ENCODE results near the gene RHBDL1. TPM values are rescaled to one million over a fixed set of nuclear protein-coding genes. Genes with fewer than 3 reads are reported as not detected.

Gene RHBDL1
- total and polyA plus RNA-seq, 2 donors (not counting 3 experiments of a cell fraction or from before 2014, with no cell fraction given), result 1.1 to 1.8 TPM

DNA sequence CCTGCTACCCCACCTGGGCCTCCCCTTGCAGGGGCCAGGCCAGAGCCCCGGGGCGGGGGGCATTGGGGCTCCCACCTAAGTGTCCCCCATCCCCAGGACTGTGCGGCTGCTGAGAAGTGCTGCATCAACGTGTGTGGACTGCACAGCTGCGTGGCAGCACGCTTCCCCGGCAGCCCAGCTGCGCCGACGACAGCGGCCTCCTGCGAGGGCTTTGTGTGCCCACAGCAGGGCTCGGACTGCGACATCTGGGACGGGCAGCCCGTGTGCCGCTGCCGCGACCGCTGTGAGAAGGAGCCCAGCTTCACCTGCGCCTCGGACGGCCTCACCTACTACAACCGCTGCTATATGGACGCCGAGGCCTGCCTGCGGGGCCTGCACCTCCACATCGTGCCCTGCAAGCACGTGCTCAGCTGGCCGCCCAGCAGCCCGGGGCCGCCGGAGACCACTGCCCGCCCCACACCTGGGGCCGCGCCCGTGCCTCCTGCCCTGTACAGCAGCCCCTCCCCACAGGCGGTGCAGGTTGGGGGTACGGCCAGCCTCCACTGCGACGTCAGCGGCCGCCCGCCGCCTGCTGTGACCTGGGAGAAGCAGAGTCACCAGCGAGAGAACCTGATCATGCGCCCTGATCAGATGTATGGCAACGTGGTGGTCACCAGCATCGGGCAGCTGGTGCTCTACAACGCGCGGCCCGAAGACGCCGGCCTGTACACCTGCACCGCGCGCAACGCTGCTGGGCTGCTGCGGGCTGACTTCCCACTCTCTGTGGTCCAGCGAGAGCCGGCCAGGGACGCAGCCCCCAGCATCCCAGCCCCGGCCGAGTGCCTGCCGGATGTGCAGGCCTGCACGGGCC, 42.8 kb upstream of the RHBDL1 start:
- no peak for TF ChIP-seq GATA2 (IDR thresholded peaks at IDR 0.05; ENCODE audit: insufficient read depth, insufficient read length, low read depth, low read length)
- no peak for TF ChIP-seq EZH2 (IDR thresholded peaks at IDR 0.05; ENCODE audit: borderline replicate concordance, low read depth, low read length, severe bottlenecking)
- no peak for TF ChIP-seq MYC (IDR thresholded peaks at IDR 0.05; ENCODE audit: low read depth, low read length)
- no peak for TF ChIP-seq FOS (IDR thresholded peaks at IDR 0.05; ENCODE audit: borderline replicate concordance, insufficient read depth, low read length)
- TF ChIP-seq POLR2A (IDR thresholded peaks at IDR 0.05; ENCODE audit: low read depth, low read length), result no peak
- TF ChIP-seq POLR2AphosphoS5 (IDR thresholded peaks at IDR 0.05; ENCODE audit: insufficient read depth, low read depth, low read length), result no peak
- TF ChIP-seq, protein P1, sequence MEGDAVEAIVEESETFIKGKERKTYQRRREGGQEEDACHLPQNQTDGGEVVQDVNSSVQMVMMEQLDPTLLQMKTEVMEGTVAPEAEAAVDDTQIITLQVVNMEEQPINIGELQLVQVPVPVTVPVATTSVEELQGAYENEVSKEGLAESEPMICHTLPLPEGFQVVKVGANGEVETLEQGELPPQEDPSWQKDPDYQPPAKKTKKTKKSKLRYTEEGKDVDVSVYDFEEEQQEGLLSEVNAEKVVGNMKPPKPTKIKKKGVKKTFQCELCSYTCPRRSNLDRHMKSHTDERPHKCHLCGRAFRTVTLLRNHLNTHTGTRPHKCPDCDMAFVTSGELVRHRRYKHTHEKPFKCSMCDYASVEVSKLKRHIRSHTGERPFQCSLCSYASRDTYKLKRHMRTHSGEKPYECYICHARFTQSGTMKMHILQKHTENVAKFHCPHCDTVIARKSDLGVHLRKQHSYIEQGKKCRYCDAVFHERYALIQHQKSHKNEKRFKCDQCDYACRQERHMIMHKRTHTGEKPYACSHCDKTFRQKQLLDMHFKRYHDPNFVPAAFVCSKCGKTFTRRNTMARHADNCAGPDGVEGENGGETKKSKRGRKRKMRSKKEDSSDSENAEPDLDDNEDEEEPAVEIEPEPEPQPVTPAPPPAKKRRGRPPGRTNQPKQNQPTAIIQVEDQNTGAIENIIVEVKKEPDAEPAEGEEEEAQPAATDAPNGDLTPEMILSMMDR (IDR thresholded peaks at IDR 0.05; ENCODE audit: extremely low read depth in 1 of 2, insufficient read depth in 1 of 2, low read depth in 1 of 2, low read length in 2 of 2), result no peak
- intact Hi-C loops (cut with micrococcal nuclease) (no loop called here), dilution Hi-C loops (cut with MboI; ENCODE audit: extremely low pct_ligation_motif_present, low sequenced_read_pairs) (no loop called here)
- Histone ChIP-seq H4K20me1 (replicated peaks; ENCODE audit: control insufficient read depth, extremely low read depth, insufficient read depth, low read length) (no peaks in the 10 kb centered on the region), H3K9me3 (replicated peaks; ENCODE audit: control insufficient read depth, insufficient read depth, low read length) (no peaks in the 10 kb centered on the region), H3K9ac (replicated peaks; ENCODE audit: extremely low read depth, insufficient read depth, low read length) (no peak overlapping the region), H2AFZ (ENCODE audit: low read depth, low read length) (no peak overlapping the region), H3K9me1 (replicated peaks; ENCODE audit: control insufficient read depth, extremely low read depth, insufficient read depth, low read length) (no peaks in the 10 kb centered on the region), H3K27me3 (ENCODE audit: control insufficient read depth in 2 of 2, insufficient read depth in 2 of 2, low read length in 2 of 2) (no peaks in the 10 kb centered on the region), H3K79me2 (ENCODE audit: control insufficient read depth, insufficient read depth, low read length) (peaks cover 8% of the 10 kb centered on the region), H3K4me2 (ENCODE audit: insufficient read depth, low read length) (no peak overlapping the region), H3K4me3 (replicated peaks in 1 of 3; ENCODE audit: insufficient read depth in 1 of 3, low read depth in 1 of 3, low read length in 3 of 3) (no peak overlapping the region), H3K36me3 (ENCODE audit: control insufficient read depth in 2 of 2, extremely low read depth in 1 of 2, insufficient read depth in 2 of 2, low read length in 2 of 2) (peaks cover 0 to 3% of the 10 kb centered on the region in 2 experiments), H3K27ac (ENCODE audit: insufficient read depth, low read depth, low read length) (no peak overlapping the region), H3K4me1 (ENCODE audit: control insufficient read depth, extremely low read depth, insufficient read depth, low read length) (peaks cover 4% of the 10 kb centered on the region)
- POLR2A ChIA-PET, result no interaction called here
- no peak for FAIRE-seq
- no TSS peak for BruUV-seq (replicated peaks)
- DNase-seq (ENCODE audit: low read depth, low spot score), result no peak
- CTCF ChIA-PET, result no interaction called here

All from endothelial cell of umbilical vein (primary cell).